Measurements from ENCODE around the gene PPP4R4. TPM values are rescaled to one million over a fixed set of nuclear protein-coding genes. Genes with fewer than 3 reads are reported as not detected.

Gene PPP4R4
- polyA plus RNA-seq, 3 donors = 0.08 TPM; not detected in 2

GRCh38 chr14:94180655-94181271 is 6.6 kb downstream of the PPP4R4 start:
- no peak overlapping the region for H3K9ac ChIP-seq (ENCODE audit: insufficient read depth, low read length, poor library complexity, severe bottlenecking)
- Mint-ChIP-seq H3K4me1 (peaks cover 4% of the 10 kb centered on the region), H3K4me3 (peak overlapping the region; percentile 0 to 70), H3K27ac (peak overlapping the region in 1 of 7 donors; percentile 2), H3K36me3 (no peaks in the 10 kb centered on the region), H3K27me3 (ENCODE audit: low read depth in 3 of 3) (peaks cover 30 to 46% (median 31%) of the 10 kb centered on the region in 3 donors), H3K9me3 (peaks cover 0 to 2% (median 0%) of the 10 kb centered on the region in 7 donors)
- peaks cover 2 to 6% of the 10 kb centered on the region in 2 donors for H3K4me1 ChIP-seq (ENCODE audit: control insufficient read depth in 1 of 2, insufficient read depth in 2 of 2, low read length in 2 of 2)
- intact Hi-C loops (cut with micrococcal nuclease) = loop anchor here in 1 of 2 donors (2.0 to 5.0 kb wide), 2 partner anchors 52 to 143 kb away; partner anchors contain the start of gene IFI27L2
- H3K36me3 ChIP-seq (replicated peaks in 1 of 2; ENCODE audit: control insufficient read depth in 1 of 2, insufficient read depth in 2 of 2, low read length in 2 of 2) = no peaks in the 10 kb centered on the region
- no peak overlapping the region for H2AFZ ChIP-seq (ENCODE audit: insufficient read depth, low read depth, low read length, poor library complexity, severe bottlenecking)
- no peak overlapping the region for H3K27ac ChIP-seq (ENCODE audit: low read depth in 1 of 2, low read length in 2 of 2)
- H3K9me3 ChIP-seq (replicated peaks in 1 of 2; ENCODE audit: control insufficient read depth in 1 of 2, insufficient read depth in 1 of 2, low read length in 2 of 2) = no peaks in the 10 kb centered on the region
- H3K27me3 ChIP-seq (ENCODE audit: control insufficient read depth in 2 of 2, insufficient read depth in 2 of 2, low read length in 2 of 2) = peaks cover 39 to 58% of the 10 kb centered on the region in 2 donors
- H4K20me1 ChIP-seq (ENCODE audit: insufficient read depth, low read length) = no peaks in the 10 kb centered on the region
- H3K4me3 ChIP-seq (replicated peaks in 1 of 3; ENCODE audit: low read depth in 2 of 3, low read length in 3 of 3) = peak overlapping the region; percentile 16 to 43 (median 26)
- WGBS (ENCODE audit: insufficient coverage) = 0% methylated on average over 1 of the region's 4 CpGs
- peak overlapping the region; percentile 10 for H3K4me2 ChIP-seq (replicated peaks; ENCODE audit: extremely low read depth, low read length, poor library complexity, severe bottlenecking)
- DNase-seq = peak; percentile 32 to 47 (median 44)
- no peaks in the 10 kb centered on the region for H3K79me2 ChIP-seq (ENCODE audit: insufficient read depth, low read length)
- TF ChIP-seq, protein P1, sequence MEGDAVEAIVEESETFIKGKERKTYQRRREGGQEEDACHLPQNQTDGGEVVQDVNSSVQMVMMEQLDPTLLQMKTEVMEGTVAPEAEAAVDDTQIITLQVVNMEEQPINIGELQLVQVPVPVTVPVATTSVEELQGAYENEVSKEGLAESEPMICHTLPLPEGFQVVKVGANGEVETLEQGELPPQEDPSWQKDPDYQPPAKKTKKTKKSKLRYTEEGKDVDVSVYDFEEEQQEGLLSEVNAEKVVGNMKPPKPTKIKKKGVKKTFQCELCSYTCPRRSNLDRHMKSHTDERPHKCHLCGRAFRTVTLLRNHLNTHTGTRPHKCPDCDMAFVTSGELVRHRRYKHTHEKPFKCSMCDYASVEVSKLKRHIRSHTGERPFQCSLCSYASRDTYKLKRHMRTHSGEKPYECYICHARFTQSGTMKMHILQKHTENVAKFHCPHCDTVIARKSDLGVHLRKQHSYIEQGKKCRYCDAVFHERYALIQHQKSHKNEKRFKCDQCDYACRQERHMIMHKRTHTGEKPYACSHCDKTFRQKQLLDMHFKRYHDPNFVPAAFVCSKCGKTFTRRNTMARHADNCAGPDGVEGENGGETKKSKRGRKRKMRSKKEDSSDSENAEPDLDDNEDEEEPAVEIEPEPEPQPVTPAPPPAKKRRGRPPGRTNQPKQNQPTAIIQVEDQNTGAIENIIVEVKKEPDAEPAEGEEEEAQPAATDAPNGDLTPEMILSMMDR (IDR thresholded peaks at IDR 0.05) = peak; percentile 78

DNA sequence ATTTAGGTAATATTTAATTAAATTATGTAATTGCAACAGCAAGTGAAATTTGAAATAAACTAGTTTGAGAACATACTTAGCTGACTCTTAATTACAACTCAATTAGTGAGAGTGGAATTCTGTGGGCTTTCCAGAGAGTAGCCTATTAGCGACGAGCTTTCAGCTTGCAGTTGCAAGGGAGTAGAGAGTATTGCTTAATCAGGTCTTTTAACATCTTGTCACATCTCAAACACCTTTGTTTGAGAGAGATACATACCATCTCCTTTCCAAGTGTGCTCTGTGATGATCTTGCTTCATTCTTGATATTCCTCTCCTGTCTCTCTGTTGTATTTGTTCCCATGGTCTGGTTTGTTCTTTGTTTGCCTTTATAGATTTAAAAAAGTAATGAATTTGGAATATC is 7.7 kb downstream of the PPP4R4 start:
- no peak overlapping the region for H3K4me2 ChIP-seq (replicated peaks; ENCODE audit: extremely low read depth, low read length, poor library complexity, severe bottlenecking)
- Mint-ChIP-seq H3K9me3 (no peaks in the 10 kb centered on the region), H3K27me3 (ENCODE audit: low read depth in 3 of 3) (peaks cover 19 to 39% (median 24%) of the 10 kb centered on the region in 3 donors), H3K27ac (no peak overlapping the region), H3K36me3 (no peaks in the 10 kb centered on the region), H3K4me1 (peaks cover 4% of the 10 kb centered on the region), H3K4me3 (no peak overlapping the region)
- no CpG with 5 or more reads among the region's 2 CpGs for WGBS (ENCODE audit: insufficient coverage)
- no peaks in the 10 kb centered on the region for H3K9me3 ChIP-seq (replicated peaks in 1 of 2; ENCODE audit: control insufficient read depth in 1 of 2, insufficient read depth in 1 of 2, low read length in 2 of 2)
- peaks cover 2 to 6% of the 10 kb centered on the region in 2 donors for H3K4me1 ChIP-seq (ENCODE audit: control insufficient read depth in 1 of 2, insufficient read depth in 2 of 2, low read length in 2 of 2)
- H3K9ac ChIP-seq (ENCODE audit: insufficient read depth, low read length, poor library complexity, severe bottlenecking) = no peak overlapping the region
- no peaks in the 10 kb centered on the region for H4K20me1 ChIP-seq (ENCODE audit: insufficient read depth, low read length)
- no peaks in the 10 kb centered on the region for H3K36me3 ChIP-seq (replicated peaks in 1 of 2; ENCODE audit: control insufficient read depth in 1 of 2, insufficient read depth in 2 of 2, low read length in 2 of 2)
- no peak overlapping the region for H3K4me3 ChIP-seq (replicated peaks in 1 of 3; ENCODE audit: low read depth in 2 of 3, low read length in 3 of 3)
- intact Hi-C loops (cut with micrococcal nuclease) = loop anchor here in 1 of 2 donors (2.0 to 5.0 kb wide), 2 partner anchors 53 to 145 kb away; partner anchors contain the start of gene IFI27L2
- no peak overlapping the region for H3K27ac ChIP-seq (ENCODE audit: low read depth in 1 of 2, low read length in 2 of 2)
- DNase-seq = no peak
- peaks cover 30 to 50% of the 10 kb centered on the region in 2 donors for H3K27me3 ChIP-seq (ENCODE audit: control insufficient read depth in 2 of 2, insufficient read depth in 2 of 2, low read length in 2 of 2)
- H2AFZ ChIP-seq (ENCODE audit: insufficient read depth, low read depth, low read length, poor library complexity, severe bottlenecking) = no peak overlapping the region
- no peaks in the 10 kb centered on the region for H3K79me2 ChIP-seq (ENCODE audit: insufficient read depth, low read length)
- TF ChIP-seq, protein P1 (IDR thresholded peaks at IDR 0.05) = no peak

All from CD14-positive monocyte (primary cell).